ENCODE results near the gene FBN1.

GRCh38 chr15:48541341-48542278, 103.9 kb downstream of the FBN1 start:
- TF ChIP-seq CTCF (tag by site-specific recombination; IDR thresholded peaks at IDR 0.05), result no peak
- TF ChIP-seq MYNN (tag by site-specific recombination; IDR thresholded peaks at IDR 0.05; ENCODE audit: borderline replicate concordance), result no peak
- no peak for TF ChIP-seq ZNF138 (tag by site-specific recombination; IDR thresholded peaks at IDR 0.05; ENCODE audit: borderline replicate concordance)
- no peak for TF ChIP-seq YY1 (tag by site-specific recombination; IDR thresholded peaks at IDR 0.05)
- no peak for TF ChIP-seq ZNF707 (tag by site-specific recombination; IDR thresholded peaks at IDR 0.05)
- no peak for TF ChIP-seq ZNF350 (tag by site-specific recombination; IDR thresholded peaks at IDR 0.05)

All from HEK293 (cell line).